ENCODE results near the gene INSL6.

INSL6 gene

GRCh38 chr9:5185220-5185840, at the start of gene INSL6:
TSS of gene INSL6 (minus strand) at chr9:5185639. CDS start at chr9:5185602, 37 bp downstream.
- in situ Hi-C loops (cut with MboI; ENCODE audit: low pct_unique_long_range_greater_than_20kb, low sequenced_read_pairs), result loop anchor here (25.0 kb wide), 3 partner anchors 102 to 423 kb away; no protein-coding TSS in a partner anchor
- DNase-seq, result no peak

GRCh38 chr9:5231212-5231611, 45.8 kb upstream of the INSL6 start, which contains the start of gene INSL4:
TSS of gene INSL4 (plus strand) at chr9:5231419. CDS start at chr9:5231524, 105 bp downstream.
- DNase-seq, result no peak
- in situ Hi-C loops (cut with MboI; ENCODE audit: low pct_unique_long_range_greater_than_20kb, low sequenced_read_pairs), result no loop called here

- no peak for DNase-seq
- in situ Hi-C loops (cut with MboI; ENCODE audit: low pct_unique_long_range_greater_than_20kb, low sequenced_read_pairs), result no loop called here
These were observed 45.1 kb upstream of the INSL6 start for GRCh38 chr9:5230554-5230953.

- peak; percentile 15 for DNase-seq
- in situ Hi-C loops (cut with MboI; ENCODE audit: low pct_unique_long_range_greater_than_20kb, low sequenced_read_pairs), result no loop called here
These were observed 19.6 kb upstream of the INSL6 start for GRCh38 chr9:5205071-5205470.

- DNase-seq, result no peak
- in situ Hi-C loops (cut with MboI; ENCODE audit: low pct_unique_long_range_greater_than_20kb, low sequenced_read_pairs), result loop anchor here (25.0 kb wide), 3 partner anchors 92 to 433 kb away; no protein-coding TSS in a partner anchor
These were observed 10.0 kb upstream of the INSL6 start for GRCh38 chr9:5195463-5195862.

GRCh38 chr9:5193345-5193744, 7.9 kb upstream of the INSL6 start:
- DNase-seq, result no peak
- in situ Hi-C loops (cut with MboI; ENCODE audit: low pct_unique_long_range_greater_than_20kb, low sequenced_read_pairs), result loop anchor here (25.0 kb wide), 3 partner anchors 94 to 431 kb away; no protein-coding TSS in a partner anchor

- in situ Hi-C loops (cut with MboI; ENCODE audit: low pct_unique_long_range_greater_than_20kb, low sequenced_read_pairs), result loop anchor here (25.0 kb wide), 3 partner anchors 95 to 430 kb away; no protein-coding TSS in a partner anchor
- DNase-seq, result no peak
These were observed 6.5 kb upstream of the INSL6 start for GRCh38 chr9:5191985-5192384.

- no peak for DNase-seq
- in situ Hi-C loops (cut with MboI; ENCODE audit: low pct_unique_long_range_greater_than_20kb, low sequenced_read_pairs), result loop anchor here (25.0 kb wide), 3 partner anchors 99 to 426 kb away; no protein-coding TSS in a partner anchor
These were observed 2.9 kb upstream of the INSL6 start for GRCh38 chr9:5188060-5188984.

GRCh38 chr9:5186416-5187169, 1.2 kb upstream of the INSL6 start:
- in situ Hi-C loops (cut with MboI; ENCODE audit: low pct_unique_long_range_greater_than_20kb, low sequenced_read_pairs), result loop anchor here (25.0 kb wide), 3 partner anchors 101 to 424 kb away; no protein-coding TSS in a partner anchor
- peak; percentile 55 for DNase-seq

GRCh38 chr9:5184776-5185175, 663 bp downstream of the INSL6 start:
- no peak for DNase-seq
- in situ Hi-C loops (cut with MboI; ENCODE audit: low pct_unique_long_range_greater_than_20kb, low sequenced_read_pairs), result loop anchor here (25.0 kb wide), 3 partner anchors 103 to 422 kb away; no protein-coding TSS in a partner anchor

- in situ Hi-C loops (cut with MboI; ENCODE audit: low pct_unique_long_range_greater_than_20kb, low sequenced_read_pairs), result loop anchor here (25.0 kb wide), 3 partner anchors 107 to 418 kb away; no protein-coding TSS in a partner anchor
- peak; percentile 80 for DNase-seq
These were observed 4.8 kb downstream of the INSL6 start for GRCh38 chr9:5180631-5181030.

GRCh38 chr9:5178126-5178805, 7.2 kb downstream of the INSL6 start:
- DNase-seq, result peak; percentile 60
- in situ Hi-C loops (cut with MboI; ENCODE audit: low pct_unique_long_range_greater_than_20kb, low sequenced_read_pairs), result loop anchor here (25.0 kb wide), 3 partner anchors 109 to 416 kb away; no protein-coding TSS in a partner anchor

GRCh38 chr9:5146241-5146640, 39.2 kb downstream of the INSL6 start:
- in situ Hi-C loops (cut with MboI; ENCODE audit: low pct_unique_long_range_greater_than_20kb, low sequenced_read_pairs), result no loop called here
- no peak for DNase-seq

- no peak for DNase-seq
- in situ Hi-C loops (cut with MboI; ENCODE audit: low pct_unique_long_range_greater_than_20kb, low sequenced_read_pairs), result no loop called here
These were observed 41.2 kb downstream of the INSL6 start for GRCh38 chr9:5144217-5144616.

- DNase-seq, result no peak
- in situ Hi-C loops (cut with MboI; ENCODE audit: low pct_unique_long_range_greater_than_20kb, low sequenced_read_pairs), result no loop called here
These were observed 45.3 kb downstream of the INSL6 start for GRCh38 chr9:5140151-5140550.

GRCh38 chr9:5122516-5122915, 62.9 kb downstream of the INSL6 start:
- no peak for DNase-seq
- in situ Hi-C loops (cut with MboI; ENCODE audit: low pct_unique_long_range_greater_than_20kb, low sequenced_read_pairs), result no loop called here

GRCh38 chr9:5122116-5122515, 63.3 kb downstream of the INSL6 start:
- no peak for DNase-seq
- in situ Hi-C loops (cut with MboI; ENCODE audit: low pct_unique_long_range_greater_than_20kb, low sequenced_read_pairs), result no loop called here

GRCh38 chr9:5113994-5114748, 71.3 kb downstream of the INSL6 start:
- DNase-seq, result no peak
- in situ Hi-C loops (cut with MboI; ENCODE audit: low pct_unique_long_range_greater_than_20kb, low sequenced_read_pairs), result no loop called here
